Stomach smooth muscle (tissue), 2 donors: ENCODE measurements around the gene ECE2.
A peak's percentile ranks its signal among the peaks of the same experiment; 100 is the strongest.
"Not testable (repeated sequence)": the region's sequence is repeated elsewhere in the genome, so short reads cannot be mapped to it uniquely, and the experiment has no call there.

Experiments
- H3K27ac ChIP-seq: one replicate; pipeline ENCODE4 v1.7.0; 2013; ENCODE audit warnings: mild to moderate bottlenecking, low read length, inconsistent platforms
- H3K27me3 ChIP-seq, 2 donors: one replicate each; pipeline ENCODE4 v1.7.0; 2013; ENCODE audit warnings: low read length in 2 of 2; ENCODE audit not compliant: insufficient read depth in 2 of 2, control insufficient read depth in 1 of 2
- H3K36me3 ChIP-seq, 2 donors: one replicate each; pipeline ENCODE4 v1.7.0; 2013; ENCODE audit warnings: low read length in 2 of 2; ENCODE audit not compliant: control insufficient read depth in 2 of 2, insufficient read depth in 2 of 2
- H3K4me1 ChIP-seq: one replicate; pipeline ENCODE4 v1.7.0; 2013; ENCODE audit warnings: low read length; ENCODE audit not compliant: control insufficient read depth, insufficient read depth
- H3K4me3 ChIP-seq, 2 donors: one replicate each; pipeline ENCODE4 v1.7.0; 2013; ENCODE audit warnings: low read length in 2 of 2
- H3K9ac ChIP-seq, 2 donors: one replicate each; pipeline ENCODE4 v1.7.0; 2013; ENCODE audit warnings: low read length in 2 of 2, mild to moderate bottlenecking in 1 of 2
- H3K9me3 ChIP-seq, 2 donors: one replicate each; pipeline ENCODE4 v1.7.0; 2013; ENCODE audit warnings: low read length in 2 of 2; ENCODE audit not compliant: control insufficient read depth in 2 of 2
- donor health status: healthy.
- donor health status: Pancreatic carcinoma.

ECE2 gene

DNA sequence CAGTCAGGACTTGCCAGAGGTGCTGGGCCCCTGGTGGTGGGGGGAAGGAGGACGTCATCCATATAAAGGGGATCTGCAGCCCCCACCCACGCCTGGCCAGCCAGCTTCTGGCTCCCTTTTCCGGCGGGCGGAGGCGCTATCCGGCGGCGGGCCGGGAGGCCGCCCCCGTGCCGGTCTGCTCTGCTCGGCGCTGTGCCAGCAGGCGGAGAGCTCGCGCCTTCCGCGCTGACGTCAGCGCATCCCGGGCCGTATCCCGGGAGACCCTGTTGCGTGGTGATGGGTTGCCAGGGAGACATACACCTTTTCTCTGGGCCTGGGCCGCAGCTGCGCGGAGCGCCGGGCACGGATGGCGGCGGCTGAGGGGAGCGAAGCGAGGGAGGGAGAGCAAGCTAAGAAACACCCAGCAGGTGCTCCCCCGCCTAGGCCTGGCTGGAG lies 62.7 kb downstream of the ECE2 start:
- Histone ChIP-seq H3K36me3 (peaks cover 33 to 41% of the 10 kb centered on the region in 2 donors), H3K27me3 (no peaks in the 10 kb centered on the region), H3K27ac (peak overlapping the region; percentile 98), H3K4me1 (peaks cover 50% of the 10 kb centered on the region), H3K9ac (peak overlapping the region; percentile 79 to 88), H3K4me3 (peak overlapping the region; percentile 83 to 86), H3K9me3 (no peaks in the 10 kb centered on the region)

- Histone ChIP-seq H3K4me1 (peaks cover 50% of the 10 kb centered on the region), H3K27ac (peak overlapping the region; percentile 98), H3K36me3 (peaks cover 31 to 40% of the 10 kb centered on the region in 2 donors), H3K27me3 (no peaks in the 10 kb centered on the region), H3K9ac (peak overlapping the region; percentile 70 to 78), H3K4me3 (peak overlapping the region; percentile 67 to 83), H3K9me3 (no peaks in the 10 kb centered on the region)
Observed at GRCh38 chr3:184339001-184339400, 63.2 kb downstream of the ECE2 start.

GRCh38 chr3:184339451-184340135 lies 63.8 kb downstream of the ECE2 start:
- H3K4me3 ChIP-seq, result peak overlapping the region in 1 of 2 donors; percentile 83

DNA sequence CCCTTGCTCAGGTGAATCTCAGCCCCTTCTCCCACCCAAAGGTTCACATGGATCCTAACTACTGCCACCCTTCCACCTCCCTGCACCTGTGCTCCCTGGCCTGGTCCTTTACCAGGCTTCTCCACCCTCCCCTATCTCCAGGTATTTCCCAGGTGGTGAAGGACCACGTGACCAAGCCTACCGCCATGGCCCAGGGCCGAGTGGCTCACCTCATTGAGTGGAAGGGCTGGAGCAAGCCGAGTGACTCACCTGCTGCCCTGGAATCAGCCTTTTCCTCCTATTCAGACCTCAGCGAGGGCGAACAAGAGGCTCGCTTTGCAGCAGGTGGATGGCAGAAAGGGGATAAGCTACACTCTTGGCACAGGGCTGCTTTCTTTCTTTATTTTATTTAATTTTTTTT lies 66.1 kb downstream of the ECE2 start:
- Histone ChIP-seq H3K36me3 (peaks cover 28 to 36% of the 10 kb centered on the region in 2 donors), H3K4me1 (peaks cover 40% of the 10 kb centered on the region), H3K27ac (peak overlapping the region; percentile 11), H3K4me3 (no peak overlapping the region), H3K27me3 (no peaks in the 10 kb centered on the region), H3K9me3 (no peaks in the 10 kb centered on the region), H3K9ac (no peak overlapping the region)

More at GRCh38 chr3:184339451-184340135, 63.8 kb downstream of the ECE2 start:
- peaks cover 28 to 38% of the 10 kb centered on the region in 2 donors for H3K36me3 ChIP-seq
- H3K9me3 ChIP-seq, H3K27me3 ChIP-seq, H3K9ac ChIP-seq: not testable (repeated sequence)
- peak overlapping the region; percentile 98 for H3K27ac ChIP-seq
- peaks cover 50% of the 10 kb centered on the region for H3K4me1 ChIP-seq
